ENCODE data around the gene PDE6A. TPM values are rescaled to one million over a fixed set of nuclear protein-coding genes. Genes with fewer than 3 reads are reported as not detected.

Gene PDE6A
- total and polyA plus RNA-seq, 2 experiments from 2014 or later: not detected

GRCh38 chr5:149939546-149939945 lies 5.0 kb downstream of the PDE6A start:
- peak overlapping the region; percentile 99 for H3K27ac ChIP-seq

GRCh38 chr5:149938791-149939358 lies 5.7 kb downstream of the PDE6A start:
- peak overlapping the region; percentile 70 for H2AFZ ChIP-seq
- in situ Hi-C loops (cut with MboI): no loop called here

More at GRCh38 chr5:149939546-149939945, 5.0 kb downstream of the PDE6A start:
- WGBS, 2 experiments (ENCODE audit: low coverage in 1 of 2, low lambda C conversion rate in 2 of 2, missing lambda C conversion rate in 2 of 2): 58 to 59% methylated on average over 6 of the region's 6 CpGs
- in situ Hi-C loops (cut with MboI): no loop called here
- Histone ChIP-seq H3K79me2 (ENCODE audit: insufficient read depth) (no peaks in the 10 kb centered on the region), H3K4me2 (ENCODE audit: unreplicated experiment) (peak overlapping the region; percentile 80), H3K4me1 (ENCODE audit: insufficient read depth) (peaks cover 36% of the 10 kb centered on the region), H3K36me3 (ENCODE audit: low read depth) (no peaks in the 10 kb centered on the region), H2AFZ (peak overlapping the region; percentile 70), H3K4me3 (peak overlapping the region; percentile 56), H3K9me2 (ENCODE audit: insufficient read depth) (no peaks in the 10 kb centered on the region), H3K9ac (peak overlapping the region; percentile 81), H4K20me1 (ENCODE audit: insufficient read depth) (no peaks in the 10 kb centered on the region), H3F3A (ENCODE audit: insufficient read depth) (peaks cover 31% of the 10 kb centered on the region), H3K9me3 (ENCODE audit: low read depth) (no peaks in the 10 kb centered on the region), H3K27me3 (replicated peaks; ENCODE audit: insufficient read depth) (no peaks in the 10 kb centered on the region)
- peak; percentile 47 for DNase-seq
- no peak for TF ChIP-seq EZH2phosphoT487 (IDR thresholded peaks at IDR 0.05; ENCODE audit: insufficient read depth, low read depth)
- TF ChIP-seq EZH2 (IDR thresholded peaks at IDR 0.05; ENCODE audit: insufficient read depth, poor library complexity, severe bottlenecking): no peak

GRCh38 chr5:149938279-149938678 lies 6.3 kb downstream of the PDE6A start:
- Histone ChIP-seq H3K4me2 (ENCODE audit: unreplicated experiment) (peak overlapping the region; percentile 80), H3K79me2 (ENCODE audit: insufficient read depth) (no peaks in the 10 kb centered on the region), H3K27ac (peak overlapping the region; percentile 99), H3K9ac (peak overlapping the region; percentile 81), H3K4me3 (peak overlapping the region; percentile 14; the same call in 1 of the 2 replicates), H3K4me1 (ENCODE audit: insufficient read depth) (peaks cover 36% of the 10 kb centered on the region), H3K9me3 (ENCODE audit: low read depth) (no peaks in the 10 kb centered on the region), H4K20me1 (ENCODE audit: insufficient read depth) (no peaks in the 10 kb centered on the region), H3F3A (ENCODE audit: insufficient read depth) (peaks cover 31% of the 10 kb centered on the region), H3K36me3 (ENCODE audit: low read depth) (no peaks in the 10 kb centered on the region), H2AFZ (no peak overlapping the region), H3K9me2 (ENCODE audit: insufficient read depth) (no peaks in the 10 kb centered on the region), H3K27me3 (replicated peaks; ENCODE audit: insufficient read depth) (no peaks in the 10 kb centered on the region)
- peak; percentile 80 for DNase-seq
- TF ChIP-seq EZH2phosphoT487 (IDR thresholded peaks at IDR 0.05; ENCODE audit: insufficient read depth, low read depth): no peak
- no peak for TF ChIP-seq EZH2 (IDR thresholded peaks at IDR 0.05; ENCODE audit: insufficient read depth, poor library complexity, severe bottlenecking)
- in situ Hi-C loops (cut with MboI): no loop called here
- WGBS, 2 experiments (ENCODE audit: low coverage in 1 of 2, low lambda C conversion rate in 2 of 2, missing lambda C conversion rate in 2 of 2): 17 to 18% methylated on average over 2 of the region's 2 CpGs

More at GRCh38 chr5:149938791-149939358, 5.7 kb downstream of the PDE6A start:
- H4K20me1 ChIP-seq (ENCODE audit: insufficient read depth): no peaks in the 10 kb centered on the region
- H3K4me1 ChIP-seq (ENCODE audit: insufficient read depth): peaks cover 36% of the 10 kb centered on the region
- no peaks in the 10 kb centered on the region for H3K9me2 ChIP-seq (ENCODE audit: insufficient read depth)
- 16 to 23% methylated on average over 6 of the region's 6 CpGs for WGBS, 2 experiments (ENCODE audit: low coverage in 1 of 2, low lambda C conversion rate in 2 of 2, missing lambda C conversion rate in 2 of 2)
- H3K9me3 ChIP-seq (ENCODE audit: low read depth): no peaks in the 10 kb centered on the region
- peak overlapping the region; percentile 56 for H3K4me3 ChIP-seq
- peak; percentile 97 for DNase-seq
- H3K27me3 ChIP-seq (replicated peaks; ENCODE audit: insufficient read depth): no peaks in the 10 kb centered on the region
- no peak for TF ChIP-seq EZH2 (IDR thresholded peaks at IDR 0.05; ENCODE audit: insufficient read depth, poor library complexity, severe bottlenecking)
- TF ChIP-seq EZH2phosphoT487 (IDR thresholded peaks at IDR 0.05; ENCODE audit: insufficient read depth, low read depth): no peak
- H3K36me3 ChIP-seq (ENCODE audit: low read depth): no peaks in the 10 kb centered on the region
- peak overlapping the region; percentile 81 for H3K9ac ChIP-seq
- no peaks in the 10 kb centered on the region for H3K79me2 ChIP-seq (ENCODE audit: insufficient read depth)
- peak overlapping the region; percentile 80 for H3K4me2 ChIP-seq (ENCODE audit: unreplicated experiment)
- H3F3A ChIP-seq (ENCODE audit: insufficient read depth): peaks cover 31% of the 10 kb centered on the region
- peak overlapping the region; percentile 99 for H3K27ac ChIP-seq

GRCh38 chr5:149937610-149938009 lies 7.0 kb downstream of the PDE6A start:
- H2AFZ ChIP-seq: no peak overlapping the region
- H3K4me2 ChIP-seq (ENCODE audit: unreplicated experiment): peak overlapping the region; percentile 80
- H4K20me1 ChIP-seq (ENCODE audit: insufficient read depth): no peaks in the 10 kb centered on the region
- in situ Hi-C loops (cut with MboI): no loop called here
- no peaks in the 10 kb centered on the region for H3K36me3 ChIP-seq (ENCODE audit: low read depth)
- WGBS, 2 experiments (ENCODE audit: low coverage in 1 of 2, low lambda C conversion rate in 2 of 2, missing lambda C conversion rate in 2 of 2): 69 to 96% methylated on average over 1 of the region's 1 CpG
- no peaks in the 10 kb centered on the region for H3K9me3 ChIP-seq (ENCODE audit: low read depth)
- H3K79me2 ChIP-seq (ENCODE audit: insufficient read depth): no peaks in the 10 kb centered on the region
- peaks cover 31% of the 10 kb centered on the region for H3F3A ChIP-seq (ENCODE audit: insufficient read depth)
- H3K9me2 ChIP-seq (ENCODE audit: insufficient read depth): no peaks in the 10 kb centered on the region
- TF ChIP-seq EZH2 (IDR thresholded peaks at IDR 0.05; ENCODE audit: insufficient read depth, poor library complexity, severe bottlenecking) (no peak), EZH2phosphoT487 (IDR thresholded peaks at IDR 0.05; ENCODE audit: insufficient read depth, low read depth) (no peak)
- no peak overlapping the region for H3K4me3 ChIP-seq
- H3K4me1 ChIP-seq (ENCODE audit: insufficient read depth): peaks cover 36% of the 10 kb centered on the region
- DNase-seq: peak; percentile 69
- H3K27ac ChIP-seq: peak overlapping the region; percentile 99
- H3K27me3 ChIP-seq (replicated peaks; ENCODE audit: insufficient read depth): no peaks in the 10 kb centered on the region
- H3K9ac ChIP-seq: 0 out of 2 replicates have a peak overlapping the region, but pooled peaks have one; percentile 81
